Ishikawa (cell line): Measurements from ENCODE around the gene SLC36A1.
A peak's percentile ranks its signal among the peaks of the same experiment; 100 is the strongest.

Experiments
- CEBPB ChIP-seq: IDR thresholded peaks from 2 replicates; pipeline ENCODE4 v1.6.1; 2012
- CREB1 ChIP-seq: IDR thresholded peaks from 2 replicates; pipeline ENCODE4 v1.6.1; 2012; ENCODE audit warnings: low read depth
- EGR1 ChIP-seq: IDR thresholded peaks from 2 replicates; pipeline ENCODE4 v1.6.1; 2012
- EP300 ChIP-seq: IDR thresholded peaks from 2 replicates; pipeline ENCODE4 v1.6.1; 2012; ENCODE audit warnings: borderline replicate concordance
- FOXM1 ChIP-seq: IDR thresholded peaks from 2 replicates; pipeline ENCODE4 v1.6.1; 2012; ENCODE audit warnings: low read depth, borderline replicate concordance
- NFIC ChIP-seq: IDR thresholded peaks from 2 replicates; pipeline ENCODE4 v1.6.1; 2012
- RAD21 ChIP-seq: IDR thresholded peaks from 2 replicates; pipeline ENCODE4 v1.6.1; 2012; ENCODE audit warnings: low read depth
- TAF1 ChIP-seq: IDR thresholded peaks from 2 replicates; pipeline ENCODE4 v1.6.1; 2012; ENCODE audit warnings: low read depth, mild to moderate bottlenecking
- TCF12 ChIP-seq: IDR thresholded peaks from 2 replicates; pipeline ENCODE4 v1.6.1; 2012; ENCODE audit warnings: low read depth
- TEAD4 ChIP-seq: IDR thresholded peaks from 2 replicates; pipeline ENCODE4 v1.6.1; 2012
- YY1 ChIP-seq: IDR thresholded peaks from 2 replicates; pipeline ENCODE4 v1.6.1; 2012; ENCODE audit warnings: low read depth
- ZBTB7A ChIP-seq: IDR thresholded peaks from 2 replicates; pipeline ENCODE4 v1.6.1; 2012; ENCODE audit warnings: low read depth
- TF ChIP-seq, protein P1 (sequence below): IDR thresholded peaks from 2 replicates; pipeline ENCODE4 v1.6.1; 2012
- TF ChIP-seq, protein P2 (sequence below): IDR thresholded peaks from 2 replicates; pipeline ENCODE4 v1.6.1; 2012; ENCODE audit warnings: low read depth, mild to moderate bottlenecking
- TF ChIP-seq, protein P3 (sequence below): IDR thresholded peaks from 2 replicates; pipeline ENCODE4 v1.6.1; 2012

SLC36A1 gene

DNA sequence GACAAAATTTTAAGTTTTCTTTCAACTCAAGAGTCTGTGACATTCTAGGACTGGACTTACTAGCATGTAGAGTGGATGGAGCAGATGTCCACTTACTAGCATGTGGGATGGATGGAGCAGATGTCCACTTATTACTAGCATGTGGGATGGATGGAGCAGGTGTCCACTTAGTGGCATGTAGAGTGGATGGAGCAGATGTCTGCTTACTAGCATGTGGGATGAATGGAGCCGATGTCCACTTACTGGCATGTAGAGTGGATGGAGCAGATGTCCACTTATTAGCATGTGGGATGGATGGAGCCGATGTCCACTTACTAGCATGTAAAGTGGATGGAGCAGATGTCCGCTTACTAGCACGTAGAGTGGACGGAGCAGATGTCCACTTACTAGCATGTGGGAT is 2.4 kb downstream of the SLC36A1 start:
- TF ChIP-seq, protein P1, sequence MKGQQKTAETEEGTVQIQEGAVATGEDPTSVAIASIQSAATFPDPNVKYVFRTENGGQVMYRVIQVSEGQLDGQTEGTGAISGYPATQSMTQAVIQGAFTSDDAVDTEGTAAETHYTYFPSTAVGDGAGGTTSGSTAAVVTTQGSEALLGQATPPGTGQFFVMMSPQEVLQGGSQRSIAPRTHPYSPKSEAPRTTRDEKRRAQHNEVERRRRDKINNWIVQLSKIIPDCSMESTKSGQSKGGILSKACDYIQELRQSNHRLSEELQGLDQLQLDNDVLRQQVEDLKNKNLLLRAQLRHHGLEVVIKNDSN: no peak
- TF ChIP-seq RAD21 (no peak), YY1 (no peak), EP300 (no peak), ZBTB7A (no peak), TAF1 (no peak), CREB1 (no peak), FOXM1 (no peak), EGR1 (no peak), NFIC (no peak), CEBPB (no peak)
- TF ChIP-seq, protein P2, sequence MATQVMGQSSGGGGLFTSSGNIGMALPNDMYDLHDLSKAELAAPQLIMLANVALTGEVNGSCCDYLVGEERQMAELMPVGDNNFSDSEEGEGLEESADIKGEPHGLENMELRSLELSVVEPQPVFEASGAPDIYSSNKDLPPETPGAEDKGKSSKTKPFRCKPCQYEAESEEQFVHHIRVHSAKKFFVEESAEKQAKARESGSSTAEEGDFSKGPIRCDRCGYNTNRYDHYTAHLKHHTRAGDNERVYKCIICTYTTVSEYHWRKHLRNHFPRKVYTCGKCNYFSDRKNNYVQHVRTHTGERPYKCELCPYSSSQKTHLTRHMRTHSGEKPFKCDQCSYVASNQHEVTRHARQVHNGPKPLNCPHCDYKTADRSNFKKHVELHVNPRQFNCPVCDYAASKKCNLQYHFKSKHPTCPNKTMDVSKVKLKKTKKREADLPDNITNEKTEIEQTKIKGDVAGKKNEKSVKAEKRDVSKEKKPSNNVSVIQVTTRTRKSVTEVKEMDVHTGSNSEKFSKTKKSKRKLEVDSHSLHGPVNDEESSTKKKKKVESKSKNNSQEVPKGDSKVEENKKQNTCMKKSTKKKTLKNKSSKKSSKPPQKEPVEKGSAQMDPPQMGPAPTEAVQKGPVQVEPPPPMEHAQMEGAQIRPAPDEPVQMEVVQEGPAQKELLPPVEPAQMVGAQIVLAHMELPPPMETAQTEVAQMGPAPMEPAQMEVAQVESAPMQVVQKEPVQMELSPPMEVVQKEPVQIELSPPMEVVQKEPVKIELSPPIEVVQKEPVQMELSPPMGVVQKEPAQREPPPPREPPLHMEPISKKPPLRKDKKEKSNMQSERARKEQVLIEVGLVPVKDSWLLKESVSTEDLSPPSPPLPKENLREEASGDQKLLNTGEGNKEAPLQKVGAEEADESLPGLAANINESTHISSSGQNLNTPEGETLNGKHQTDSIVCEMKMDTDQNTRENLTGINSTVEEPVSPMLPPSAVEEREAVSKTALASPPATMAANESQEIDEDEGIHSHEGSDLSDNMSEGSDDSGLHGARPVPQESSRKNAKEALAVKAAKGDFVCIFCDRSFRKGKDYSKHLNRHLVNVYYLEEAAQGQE: no peak

DNA sequence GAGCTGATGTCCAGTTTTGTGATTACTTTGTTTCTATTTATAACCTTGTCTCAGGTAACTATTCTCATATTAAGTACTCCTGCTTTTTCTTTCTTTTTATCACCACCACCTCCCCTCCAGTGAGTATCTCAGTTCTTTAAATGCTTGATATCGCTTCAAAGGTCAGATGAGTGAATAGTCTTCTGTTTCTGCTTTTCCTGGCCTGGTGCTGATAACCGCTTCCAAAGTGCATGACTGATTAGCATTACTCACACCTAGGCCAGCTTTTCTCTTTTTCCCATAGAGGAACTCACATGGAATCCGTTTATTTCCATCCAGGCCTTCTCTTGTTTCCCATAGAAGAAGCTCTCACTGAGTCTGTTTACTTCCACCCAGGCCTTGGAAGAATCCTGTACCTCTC is 3.2 kb downstream of the SLC36A1 start:
- TF ChIP-seq FOXM1: no peak
- TF ChIP-seq, protein P1: no peak
- no peak for TF ChIP-seq TEAD4
- no peak for TF ChIP-seq CREB1
- no peak for TF ChIP-seq TAF1
- TF ChIP-seq YY1: no peak
- no peak for TF ChIP-seq CEBPB
- TF ChIP-seq, protein P3, sequence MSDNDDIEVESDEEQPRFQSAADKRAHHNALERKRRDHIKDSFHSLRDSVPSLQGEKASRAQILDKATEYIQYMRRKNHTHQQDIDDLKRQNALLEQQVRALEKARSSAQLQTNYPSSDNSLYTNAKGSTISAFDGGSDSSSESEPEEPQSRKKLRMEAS: no peak
- TF ChIP-seq EP300: no peak
- TF ChIP-seq TCF12: no peak
- TF ChIP-seq ZBTB7A: no peak
- TF ChIP-seq NFIC: no peak
- TF ChIP-seq, protein P2: no peak
- no peak for TF ChIP-seq EGR1
- no peak for TF ChIP-seq RAD21

DNA sequence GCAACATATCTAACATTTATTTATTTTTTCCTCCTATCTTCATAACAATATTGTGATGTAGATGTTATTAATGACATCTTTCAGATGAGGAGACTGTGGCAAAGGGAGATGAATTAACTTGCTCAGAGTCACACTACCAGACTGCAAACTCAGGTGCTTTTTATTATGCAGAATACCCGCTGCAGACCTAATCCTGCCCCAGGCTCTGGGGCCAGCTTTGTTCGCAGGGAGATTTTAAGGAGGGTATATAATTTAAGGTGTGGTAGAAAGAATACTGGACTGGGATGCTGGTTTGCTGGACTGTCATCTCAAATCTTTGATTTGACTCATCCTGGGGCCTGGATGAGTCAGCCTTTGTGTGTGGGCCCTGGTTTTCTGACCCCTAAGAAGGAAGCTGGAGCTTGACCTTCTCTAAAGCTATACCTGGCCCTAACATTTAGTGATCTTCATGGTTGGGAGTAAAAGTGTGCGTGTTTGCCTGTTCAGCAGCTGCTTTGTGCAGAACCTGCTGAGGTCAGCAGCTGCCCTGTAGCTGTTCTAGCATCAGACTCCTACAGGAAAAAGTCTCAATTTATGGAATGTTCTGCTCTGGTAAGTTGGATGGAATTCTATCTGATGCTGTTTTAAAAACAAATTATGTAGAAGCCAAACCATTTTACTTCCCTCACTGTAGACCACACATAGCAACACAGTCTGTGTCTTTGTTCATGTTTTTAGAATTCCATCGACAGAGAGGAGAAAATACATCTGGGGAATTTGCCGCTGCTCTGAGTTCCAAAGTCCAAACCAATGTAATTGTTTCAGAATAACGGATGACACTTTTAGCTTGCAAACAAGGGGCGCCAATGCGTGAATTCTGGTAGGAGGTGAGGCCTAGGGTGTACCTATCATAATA is 4.5 kb downstream of the SLC36A1 start:
- TF ChIP-seq RAD21 (no peak), CEBPB (no peak), YY1 (no peak), EGR1 (no peak)

DNA sequence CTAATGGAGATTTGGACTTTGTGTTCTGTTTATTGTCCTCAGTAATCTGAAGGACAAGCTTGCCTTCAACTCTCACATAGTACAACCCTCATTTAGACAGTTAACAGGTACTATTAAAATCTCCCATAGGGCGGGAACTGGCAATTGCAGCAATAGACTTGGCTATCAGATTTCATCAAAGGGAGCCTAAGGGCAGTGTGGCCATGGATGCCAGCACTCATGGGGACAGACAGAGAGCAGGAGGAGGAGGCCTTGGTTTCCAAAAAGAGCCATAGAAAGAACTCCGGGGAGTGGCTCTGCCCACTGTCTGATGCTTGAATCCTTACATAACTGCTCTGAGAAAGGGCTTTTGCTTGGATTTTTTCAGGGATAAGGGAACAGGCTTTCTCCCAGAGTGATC is 6.8 kb downstream of the SLC36A1 start:
- TF ChIP-seq, protein P2: no peak
- peak; percentile 80 for TF ChIP-seq CEBPB

DNA sequence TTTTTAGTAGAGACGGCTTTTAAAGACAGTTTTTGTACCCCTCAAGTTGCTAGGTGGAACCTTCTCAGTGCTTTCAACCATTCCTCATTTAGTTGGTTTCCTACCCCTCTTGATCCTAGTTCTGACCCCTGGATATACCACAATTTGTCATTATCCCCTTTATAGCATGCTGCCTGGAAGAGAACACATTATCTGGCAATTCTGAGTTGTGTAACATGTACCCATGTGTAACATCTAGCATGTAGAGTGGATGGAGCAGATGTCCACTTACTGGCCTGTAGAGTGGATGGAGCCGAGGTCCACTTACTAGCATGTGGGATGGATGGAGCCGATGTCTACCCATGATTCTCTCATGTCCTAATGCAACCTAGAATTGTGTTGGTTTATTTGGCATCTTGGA is 7.5 kb downstream of the SLC36A1 start:
- TF ChIP-seq TCF12: no peak
- no peak for TF ChIP-seq EGR1
- TF ChIP-seq ZBTB7A: no peak
- no peak for TF ChIP-seq TAF1
- TF ChIP-seq EP300: no peak
